Breast epithelium (tissue), 4 donors: ENCODE results near the gene FLVCR1. TPM values are rescaled to one million over a fixed set of nuclear protein-coding genes. Genes with fewer than 3 reads are reported as not detected.

Source experiments
- DNase-seq, 2 donors: peaks; one replicate each; pipeline ENCODE4 v3.0.0-alpha.2; 2019; ENCODE audit warnings: low spot score in 2 of 2
- H3K27ac ChIP-seq, 2 donors: fragments of 200-600 bp; sonication (generic) in 1 of 2; one replicate each; pipeline ENCODE4 v1.5.1; 2016 to 2019; ENCODE audit warnings: mild to moderate bottlenecking in 1 of 2
- H3K27me3 ChIP-seq, 2 donors: fragments of 200-600 bp; sonication (generic) in 1 of 2; one replicate each; pipeline versions ENCODE4 v1.5.1 to v1.6.0; 2017 to 2019; ENCODE audit warnings: control low read depth in 1 of 2, mild to moderate bottlenecking in 1 of 2
- H3K36me3 ChIP-seq: fragments of 200-600 bp; one replicate; pipeline ENCODE4 v1.5.1; 2019
- H3K4me1 ChIP-seq, 2 donors: fragments of 200-600 bp; sonication (generic); one replicate each; pipeline ENCODE4 v1.5.1; 2016 to 2019; ENCODE audit warnings: control low read depth in 1 of 2
- H3K4me3 ChIP-seq, 3 donors: fragments of 200-600 bp; sonication (generic); 1 replicate in 2 of 3; 2 replicates in 1 of 3; pipeline ENCODE4 v1.5.1; 2016 to 2019; ENCODE audit warnings: mild to moderate bottlenecking in 3 of 3, moderate library complexity in 2 of 3
- H3K9me3 ChIP-seq, 2 donors: fragments of 200-600 bp; sonication (generic) in 1 of 2; one replicate each; pipeline ENCODE4 v1.5.1; 2016 to 2019; ENCODE audit warnings: control low read depth in 1 of 2
- CTCF ChIP-seq, 3 donors: fragments of 450-650 bp; IDR thresholded peaks; one replicate each; pipeline ENCODE4 v1.5.1; 2016 to 2017; ENCODE audit warnings: antibody characterized with exemption in 3 of 3, mild to moderate bottlenecking in 3 of 3, moderate library complexity in 3 of 3
- POLR2A ChIP-seq: fragments of 450-650 bp; IDR thresholded peaks from one replicate; pipeline ENCODE4 v1.6.1; 2016; ENCODE audit warnings: antibody characterized with exemption, mild to moderate bottlenecking, moderate library complexity
- POLR2AphosphoS5 ChIP-seq, 3 donors: sonication (generic); formaldehyde crosslinking; IDR thresholded peaks; one replicate each; pipeline ENCODE4 v1.6.1; 2017; ENCODE audit warnings: antibody characterized with exemption in 3 of 3
- intact Hi-C: fragments of 100-400 bp; cut with DNase I; formaldehyde crosslinking; loops from one replicate; pipeline ENCODE4 v1.15.1; 2023; ENCODE audit warnings: low total_unique reads
- total RNA-seq, 3 donors: library from RNA; depleted of rRNA; stranded (reverse); fragments of >200 nt; gene quantifications; one replicate each; pipeline ENCODE4 v1.1.0, GENCODE V29; 2016

Gene FLVCR1
- total RNA-seq, 3 donors from 2014 or later: 4.0 to 7.9 (median 6.1) TPM

- Histone ChIP-seq H3K36me3 (no peaks in the 10 kb centered on the region), H3K4me1 (no peaks in the 10 kb centered on the region), H3K27ac (peak overlapping the region in 1 of 2 donors; percentile 48), H3K27me3 (no peaks in the 10 kb centered on the region), H3K4me3 (no peak overlapping the region), H3K9me3 (no peaks in the 10 kb centered on the region)
- TF ChIP-seq POLR2A (no peak), CTCF (IDR thresholded peaks at IDR 0.05) (no peak), POLR2AphosphoS5 (IDR thresholded peaks at IDR 0.05) (no peak)
- intact Hi-C loops: no loop called here
- no peak for DNase-seq
These were observed 70.5 kb downstream of the FLVCR1 start for GRCh38 chr1:212928323-212929291.

GRCh38 chr1:212930986-212931678 is 73.1 kb downstream of the FLVCR1 start:
- Histone ChIP-seq H3K27me3 (no peaks in the 10 kb centered on the region), H3K4me1 (no peaks in the 10 kb centered on the region), H3K27ac (no peak overlapping the region), H3K36me3 (no peaks in the 10 kb centered on the region), H3K9me3 (no peaks in the 10 kb centered on the region), H3K4me3 (no peak overlapping the region)
- TF ChIP-seq POLR2A (no peak), POLR2AphosphoS5 (IDR thresholded peaks at IDR 0.05) (no peak)
- intact Hi-C loops: no loop called here
- DNase-seq: no peak

GRCh38 chr1:212933815-212934471 is 75.9 kb downstream of the FLVCR1 start:
- no peaks in the 10 kb centered on the region for H3K4me1 ChIP-seq
- TF ChIP-seq POLR2A (no peak), POLR2AphosphoS5 (IDR thresholded peaks at IDR 0.05) (no peak), CTCF (IDR thresholded peaks at IDR 0.05) (no peak)
- no peaks in the 10 kb centered on the region for H3K27me3 ChIP-seq
- H3K9me3 ChIP-seq: no peaks in the 10 kb centered on the region
- H3K4me3 ChIP-seq: no peak overlapping the region
- no peak overlapping the region for H3K27ac ChIP-seq
- intact Hi-C loops: no loop called here
- DNase-seq: no peak
- no peaks in the 10 kb centered on the region for H3K36me3 ChIP-seq

- Histone ChIP-seq H3K27ac (no peak overlapping the region), H3K4me1 (no peaks in the 10 kb centered on the region), H3K4me3 (no peak overlapping the region), H3K9me3 (no peaks in the 10 kb centered on the region), H3K36me3 (no peaks in the 10 kb centered on the region), H3K27me3 (no peaks in the 10 kb centered on the region)
- TF ChIP-seq CTCF (IDR thresholded peaks at IDR 0.05): no peak
- no peak for TF ChIP-seq POLR2A
- TF ChIP-seq POLR2AphosphoS5 (IDR thresholded peaks at IDR 0.05): no peak
- intact Hi-C loops: no loop called here
- no peak for DNase-seq
These were observed 77.4 kb downstream of the FLVCR1 start for GRCh38 chr1:212935387-212935981.

- no peak overlapping the region for H3K4me3 ChIP-seq
- no peak overlapping the region for H3K27ac ChIP-seq
- no peaks in the 10 kb centered on the region for H3K36me3 ChIP-seq
- H3K9me3 ChIP-seq: no peaks in the 10 kb centered on the region
- intact Hi-C loops: no loop called here
- H3K27me3 ChIP-seq: no peaks in the 10 kb centered on the region
- no peaks in the 10 kb centered on the region for H3K4me1 ChIP-seq
- TF ChIP-seq CTCF (IDR thresholded peaks at IDR 0.05) (no peak), POLR2AphosphoS5 (IDR thresholded peaks at IDR 0.05) (no peak), POLR2A (no peak)
- no peak for DNase-seq
These were observed 79.0 kb downstream of the FLVCR1 start for GRCh38 chr1:212937034-212937433.
